ENCODE data around the gene GUCY1B1.

- TF ChIP-seq EZH2phosphoT487 (IDR thresholded peaks at IDR 0.05; ENCODE audit: borderline replicate concordance, low read depth, low read length) (no peak), CTCF (conservative IDR thresholded peaks at IDR 0.05; ENCODE audit: low read length) (no peak)
Observed at GRCh38 chr4:155762334-155762733, 3.5 kb downstream of the GUCY1B1 start.

Measured in OCI-LY7 (cell line).